GM12878 (cell line): ENCODE measurements around the gene CCR7.

Experiments used
- EP300 ChIP-seq, 2 experiments: fragments of 150-350 bp in 1 of 2; IDR thresholded peaks; 2 replicates each; pipeline ENCODE4 v1.6.1; 2011 to 2012; ENCODE audit warnings: low read depth in 2 of 2, low read length in 2 of 2, borderline replicate concordance in 1 of 2, improper control_type of control experiment in 1 of 2, inconsistent platforms in 1 of 2; ENCODE audit not compliant: control insufficient read depth in 1 of 2
- MXI1 ChIP-seq: fragments of 150-350 bp; IDR thresholded peaks from 2 replicates; pipeline ENCODE4 v1.6.1; 2011; ENCODE audit warnings: low read depth, mild to moderate bottlenecking, inconsistent platforms, low read length, improper control_type of control experiment
- MYB ChIP-seq: fragments of 150-350 bp; IDR thresholded peaks from 2 replicates; pipeline ENCODE4 v1.6.1; 2014; ENCODE audit warnings: mild to moderate bottlenecking, low read depth, low read length, borderline replicate concordance
- POLR2A ChIP-seq: IDR thresholded peaks from 2 replicates; pipeline ENCODE4 v1.6.1; 2011; ENCODE audit warnings: low read depth, mild to moderate bottlenecking, low read length
- REST ChIP-seq: IDR thresholded peaks from 2 replicates; pipeline ENCODE4 v1.6.1; 2012; ENCODE audit warnings: mild to moderate bottlenecking, low read depth, low read length
- SREBF1 ChIP-seq: IDR thresholded peaks from 2 replicates; pipeline ENCODE4 v1.6.1; 2012; ENCODE audit warnings: mild to moderate bottlenecking, low read length
- SUZ12 ChIP-seq: fragments of 200-600 bp; sonication (generic); IDR thresholded peaks from one replicate; pipeline ENCODE4 v1.6.1; 2018; ENCODE audit warnings: antibody characterized with exemption, mild to moderate bottlenecking; ENCODE audit not compliant: unreplicated experiment
- ZNF622 ChIP-seq: fragments of 450-650 bp; IDR thresholded peaks from 2 replicates; pipeline ENCODE4 v1.6.1; 2017; ENCODE audit warnings: mild to moderate bottlenecking, inconsistent platforms
- TF ChIP-seq, protein P1 (sequence below): IDR thresholded peaks from 2 replicates; pipeline ENCODE4 v1.6.1; 2011; ENCODE audit warnings: borderline replicate concordance, low read depth, mild to moderate bottlenecking, moderate library complexity, mixed read lengths, low read length; ENCODE audit not compliant: insufficient read depth; ENCODE audit errors: extremely low read length
- TF ChIP-seq, protein P2 (sequence below), 3 experiments: IDR thresholded peaks in 2 of 3; conservative IDR thresholded peaks in 1 of 3; 2 replicates each; pipeline ENCODE4 v1.5.1; 2011; ENCODE audit warnings: low read depth in 3 of 3, low read length in 3 of 3, mild to moderate bottlenecking in 3 of 3, control low read depth in 2 of 3, moderate library complexity in 2 of 3, inconsistent platforms in 1 of 3, mixed read lengths in 1 of 3; ENCODE audit not compliant: control insufficient read depth in 2 of 3, insufficient read depth in 1 of 3; ENCODE audit errors: extremely low read depth in 1 of 3
- TF ChIP-seq, protein P3 (sequence below): IDR thresholded peaks from 2 replicates; pipeline ENCODE4 v1.6.1; 2012; ENCODE audit warnings: low read depth, low read length, improper control_type of control experiment
- TF ChIP-seq, protein P4 (sequence below): fragments of 450-650 bp; IDR thresholded peaks from 2 replicates; pipeline ENCODE4 v1.6.1; 2017; ENCODE audit warnings: antibody characterized with exemption, mild to moderate bottlenecking, moderate library complexity
- TF ChIP-seq, protein P5 (sequence below): fragments of 450-650 bp; IDR thresholded peaks from 2 replicates; pipeline ENCODE4 v1.6.1; 2017; ENCODE audit warnings: mild to moderate bottlenecking

DNA sequence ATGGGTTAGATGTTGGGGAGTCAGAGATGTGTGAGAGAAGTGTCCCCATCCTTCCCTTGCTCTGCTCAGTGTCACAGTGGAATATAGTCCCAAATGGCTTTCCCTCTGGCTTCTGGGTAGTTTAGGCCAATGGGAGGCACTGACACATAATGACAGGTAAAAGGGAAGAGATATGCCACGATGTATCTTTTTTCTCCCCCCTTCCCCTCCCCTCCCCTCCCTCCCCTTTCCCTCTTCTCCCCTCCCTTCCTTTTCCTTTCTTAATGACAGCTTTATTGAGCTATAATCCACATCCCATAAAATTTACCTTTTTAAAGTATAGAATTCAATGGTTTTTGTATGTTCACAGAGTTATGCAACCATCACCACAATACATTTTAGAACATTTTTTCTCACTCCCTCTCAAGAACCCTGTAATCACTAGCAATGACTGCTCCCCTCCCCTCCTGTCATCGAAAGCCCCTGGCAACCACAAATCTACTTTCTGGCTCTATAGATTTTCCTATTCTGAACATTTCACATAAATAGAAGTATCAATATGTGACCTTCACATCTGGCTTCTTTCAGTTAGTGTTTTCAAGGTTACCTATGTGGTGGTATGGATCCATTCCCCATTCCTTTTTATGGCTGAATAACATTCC is 617 bp upstream of the CCR7 start:
- TF ChIP-seq POLR2A (no peak), SUZ12 (no peak), REST (no peak), EP300 (IDR thresholded peaks at IDR 0.05; ENCODE audit: borderline replicate concordance in 1 of 2, control insufficient read depth in 1 of 2, low read depth in 2 of 2, low read length in 2 of 2) (no peak), MXI1 (no peak), SREBF1 (no peak), MYB (no peak), ZNF622 (no peak)
- TF ChIP-seq, protein P1, sequence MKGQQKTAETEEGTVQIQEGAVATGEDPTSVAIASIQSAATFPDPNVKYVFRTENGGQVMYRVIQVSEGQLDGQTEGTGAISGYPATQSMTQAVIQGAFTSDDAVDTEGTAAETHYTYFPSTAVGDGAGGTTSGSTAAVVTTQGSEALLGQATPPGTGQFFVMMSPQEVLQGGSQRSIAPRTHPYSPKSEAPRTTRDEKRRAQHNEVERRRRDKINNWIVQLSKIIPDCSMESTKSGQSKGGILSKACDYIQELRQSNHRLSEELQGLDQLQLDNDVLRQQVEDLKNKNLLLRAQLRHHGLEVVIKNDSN: no peak
- TF ChIP-seq, protein P2, sequence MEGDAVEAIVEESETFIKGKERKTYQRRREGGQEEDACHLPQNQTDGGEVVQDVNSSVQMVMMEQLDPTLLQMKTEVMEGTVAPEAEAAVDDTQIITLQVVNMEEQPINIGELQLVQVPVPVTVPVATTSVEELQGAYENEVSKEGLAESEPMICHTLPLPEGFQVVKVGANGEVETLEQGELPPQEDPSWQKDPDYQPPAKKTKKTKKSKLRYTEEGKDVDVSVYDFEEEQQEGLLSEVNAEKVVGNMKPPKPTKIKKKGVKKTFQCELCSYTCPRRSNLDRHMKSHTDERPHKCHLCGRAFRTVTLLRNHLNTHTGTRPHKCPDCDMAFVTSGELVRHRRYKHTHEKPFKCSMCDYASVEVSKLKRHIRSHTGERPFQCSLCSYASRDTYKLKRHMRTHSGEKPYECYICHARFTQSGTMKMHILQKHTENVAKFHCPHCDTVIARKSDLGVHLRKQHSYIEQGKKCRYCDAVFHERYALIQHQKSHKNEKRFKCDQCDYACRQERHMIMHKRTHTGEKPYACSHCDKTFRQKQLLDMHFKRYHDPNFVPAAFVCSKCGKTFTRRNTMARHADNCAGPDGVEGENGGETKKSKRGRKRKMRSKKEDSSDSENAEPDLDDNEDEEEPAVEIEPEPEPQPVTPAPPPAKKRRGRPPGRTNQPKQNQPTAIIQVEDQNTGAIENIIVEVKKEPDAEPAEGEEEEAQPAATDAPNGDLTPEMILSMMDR (IDR thresholded peaks at IDR 0.05 in 2 of 3, conservative IDR thresholded peaks at IDR 0.05 in 1 of 3; ENCODE audit: control insufficient read depth in 2 of 3, extremely low read depth in 1 of 3, insufficient read depth in 1 of 3, low read depth in 3 of 3, low read length in 3 of 3): no peak
- TF ChIP-seq, protein P3, sequence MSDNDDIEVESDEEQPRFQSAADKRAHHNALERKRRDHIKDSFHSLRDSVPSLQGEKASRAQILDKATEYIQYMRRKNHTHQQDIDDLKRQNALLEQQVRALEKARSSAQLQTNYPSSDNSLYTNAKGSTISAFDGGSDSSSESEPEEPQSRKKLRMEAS: no peak
- TF ChIP-seq, protein P4, sequence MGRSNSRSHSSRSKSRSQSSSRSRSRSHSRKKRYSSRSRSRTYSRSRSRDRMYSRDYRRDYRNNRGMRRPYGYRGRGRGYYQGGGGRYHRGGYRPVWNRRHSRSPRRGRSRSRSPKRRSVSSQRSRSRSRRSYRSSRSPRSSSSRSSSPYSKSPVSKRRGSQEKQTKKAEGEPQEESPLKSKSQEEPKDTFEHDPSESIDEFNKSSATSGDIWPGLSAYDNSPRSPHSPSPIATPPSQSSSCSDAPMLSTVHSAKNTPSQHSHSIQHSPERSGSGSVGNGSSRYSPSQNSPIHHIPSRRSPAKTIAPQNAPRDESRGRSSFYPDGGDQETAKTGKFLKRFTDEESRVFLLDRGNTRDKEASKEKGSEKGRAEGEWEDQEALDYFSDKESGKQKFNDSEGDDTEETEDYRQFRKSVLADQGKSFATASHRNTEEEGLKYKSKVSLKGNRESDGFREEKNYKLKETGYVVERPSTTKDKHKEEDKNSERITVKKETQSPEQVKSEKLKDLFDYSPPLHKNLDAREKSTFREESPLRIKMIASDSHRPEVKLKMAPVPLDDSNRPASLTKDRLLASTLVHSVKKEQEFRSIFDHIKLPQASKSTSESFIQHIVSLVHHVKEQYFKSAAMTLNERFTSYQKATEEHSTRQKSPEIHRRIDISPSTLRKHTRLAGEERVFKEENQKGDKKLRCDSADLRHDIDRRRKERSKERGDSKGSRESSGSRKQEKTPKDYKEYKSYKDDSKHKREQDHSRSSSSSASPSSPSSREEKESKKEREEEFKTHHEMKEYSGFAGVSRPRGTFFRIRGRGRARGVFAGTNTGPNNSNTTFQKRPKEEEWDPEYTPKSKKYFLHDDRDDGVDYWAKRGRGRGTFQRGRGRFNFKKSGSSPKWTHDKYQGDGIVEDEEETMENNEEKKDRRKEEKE: no peak
- TF ChIP-seq, protein P5, sequence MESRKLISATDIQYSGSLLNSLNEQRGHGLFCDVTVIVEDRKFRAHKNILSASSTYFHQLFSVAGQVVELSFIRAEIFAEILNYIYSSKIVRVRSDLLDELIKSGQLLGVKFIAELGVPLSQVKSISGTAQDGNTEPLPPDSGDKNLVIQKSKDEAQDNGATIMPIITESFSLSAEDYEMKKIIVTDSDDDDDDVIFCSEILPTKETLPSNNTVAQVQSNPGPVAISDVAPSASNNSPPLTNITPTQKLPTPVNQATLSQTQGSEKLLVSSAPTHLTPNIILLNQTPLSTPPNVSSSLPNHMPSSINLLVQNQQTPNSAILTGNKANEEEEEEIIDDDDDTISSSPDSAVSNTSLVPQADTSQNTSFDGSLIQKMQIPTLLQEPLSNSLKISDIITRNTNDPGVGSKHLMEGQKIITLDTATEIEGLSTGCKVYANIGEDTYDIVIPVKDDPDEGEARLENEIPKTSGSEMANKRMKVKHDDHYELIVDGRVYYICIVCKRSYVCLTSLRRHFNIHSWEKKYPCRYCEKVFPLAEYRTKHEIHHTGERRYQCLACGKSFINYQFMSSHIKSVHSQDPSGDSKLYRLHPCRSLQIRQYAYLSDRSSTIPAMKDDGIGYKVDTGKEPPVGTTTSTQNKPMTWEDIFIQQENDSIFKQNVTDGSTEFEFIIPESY: no peak
